GM04503 (cell line): ENCODE data around the gene URM1.

Experiments used
- DNase-seq: peaks from one replicate; pipeline ENCODE4 v3.0.0-alpha.2; 2012; ENCODE audit warnings: low read depth

URM1 gene

DNA sequence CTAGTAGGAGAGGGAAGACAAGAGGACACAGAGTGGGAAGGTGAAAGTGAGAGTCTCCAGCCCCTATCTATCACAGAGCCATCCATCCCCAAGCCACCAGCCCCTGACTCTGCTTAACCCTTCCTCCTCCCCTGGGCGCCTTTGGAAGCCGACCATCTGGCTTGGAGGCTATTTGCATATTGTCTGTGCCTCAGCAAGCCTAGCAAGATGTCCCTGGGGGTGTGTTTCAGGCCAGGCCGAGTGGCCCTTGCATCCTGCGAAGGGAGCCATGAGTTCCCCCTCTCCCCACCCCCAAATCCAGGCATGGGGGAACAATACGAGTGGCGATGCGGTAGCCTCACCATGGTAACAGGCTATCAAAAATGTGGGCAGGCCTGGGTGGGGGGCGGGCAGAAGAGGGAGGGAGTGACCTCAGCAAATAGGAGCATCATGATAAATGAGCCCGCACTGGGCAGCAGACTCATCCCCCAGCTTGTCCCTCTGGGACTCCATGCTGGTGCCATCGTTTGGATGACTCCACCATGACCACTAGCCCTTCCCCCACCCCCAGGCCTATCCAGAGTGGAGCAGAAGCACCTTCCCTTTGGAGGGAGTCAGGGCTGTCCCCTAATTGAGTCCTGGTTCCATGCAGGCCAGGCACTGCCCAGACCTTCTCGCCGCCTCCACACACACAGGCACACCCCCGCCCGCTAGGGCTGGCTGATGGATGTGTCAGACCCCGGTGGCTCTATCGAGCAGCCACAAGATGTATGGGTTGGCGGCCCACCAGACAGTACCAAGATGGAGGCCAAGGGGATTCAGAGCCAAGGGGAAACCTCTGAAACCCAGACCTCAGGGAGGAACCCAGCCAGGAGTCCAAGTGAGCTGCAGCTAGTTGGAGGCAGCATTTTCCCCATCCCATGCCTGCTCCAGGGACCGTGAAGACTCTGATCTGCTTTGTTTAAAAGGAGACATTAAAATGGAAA is 14.6 kb downstream of the URM1 start:
- DNase-seq: no peak

DNA sequence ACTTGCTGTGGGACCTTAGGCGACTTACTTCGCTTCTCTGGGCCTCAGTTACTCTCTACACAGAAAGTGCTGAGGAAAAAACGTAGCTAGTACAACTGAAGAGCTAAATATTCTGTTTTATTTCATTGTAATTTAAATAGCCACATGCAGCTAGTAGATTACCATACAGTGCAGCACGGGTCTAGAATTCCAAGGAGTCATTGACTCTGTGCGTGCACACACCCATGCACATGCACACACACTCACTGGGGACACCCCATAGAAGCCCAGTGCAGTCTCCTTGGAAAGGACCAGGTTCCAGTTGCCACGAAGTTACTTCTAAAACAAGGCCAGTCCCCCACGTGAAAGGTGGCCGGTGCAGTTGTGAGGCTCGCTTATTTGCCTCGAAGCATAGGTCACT is 17.0 kb downstream of the URM1 start:
- no peak for DNase-seq

DNA sequence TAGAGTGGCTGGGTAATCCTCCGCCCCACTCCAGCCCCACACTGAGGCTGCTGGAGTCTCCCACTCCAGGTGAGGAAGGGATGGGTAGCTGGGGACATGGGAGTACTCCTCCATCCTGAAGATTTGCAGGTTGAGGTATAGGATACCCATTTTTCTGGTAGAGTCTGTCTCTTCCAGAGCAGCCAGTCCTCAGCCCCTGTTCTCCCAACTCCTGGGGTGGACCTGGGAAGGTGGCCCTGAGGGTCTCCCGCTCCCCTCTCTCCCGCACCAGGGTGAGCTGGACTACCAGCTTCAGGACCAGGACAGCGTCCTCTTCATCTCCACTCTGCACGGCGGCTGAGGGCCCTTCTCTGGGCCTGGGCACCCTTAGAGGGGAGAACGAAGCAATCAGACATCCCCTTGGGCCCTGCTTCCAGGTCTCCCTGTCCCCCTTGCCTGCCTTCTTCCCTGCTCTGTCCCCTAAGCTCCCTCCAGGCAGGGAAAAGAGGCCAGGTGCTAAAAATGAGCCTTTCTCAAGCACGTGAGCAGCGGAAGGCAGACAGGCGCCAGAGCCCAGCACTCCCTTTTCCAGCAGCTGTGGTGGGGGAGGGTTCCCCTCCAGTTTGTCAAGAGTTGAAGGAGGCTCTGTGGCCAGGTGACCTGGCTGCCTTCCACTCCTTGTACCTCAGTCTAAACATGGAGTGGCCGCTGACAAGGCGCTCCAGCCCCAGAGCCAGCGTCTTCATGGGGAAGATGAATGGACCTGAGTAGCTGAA is 18.4 kb downstream of the URM1 start:
- no peak for DNase-seq

DNA sequence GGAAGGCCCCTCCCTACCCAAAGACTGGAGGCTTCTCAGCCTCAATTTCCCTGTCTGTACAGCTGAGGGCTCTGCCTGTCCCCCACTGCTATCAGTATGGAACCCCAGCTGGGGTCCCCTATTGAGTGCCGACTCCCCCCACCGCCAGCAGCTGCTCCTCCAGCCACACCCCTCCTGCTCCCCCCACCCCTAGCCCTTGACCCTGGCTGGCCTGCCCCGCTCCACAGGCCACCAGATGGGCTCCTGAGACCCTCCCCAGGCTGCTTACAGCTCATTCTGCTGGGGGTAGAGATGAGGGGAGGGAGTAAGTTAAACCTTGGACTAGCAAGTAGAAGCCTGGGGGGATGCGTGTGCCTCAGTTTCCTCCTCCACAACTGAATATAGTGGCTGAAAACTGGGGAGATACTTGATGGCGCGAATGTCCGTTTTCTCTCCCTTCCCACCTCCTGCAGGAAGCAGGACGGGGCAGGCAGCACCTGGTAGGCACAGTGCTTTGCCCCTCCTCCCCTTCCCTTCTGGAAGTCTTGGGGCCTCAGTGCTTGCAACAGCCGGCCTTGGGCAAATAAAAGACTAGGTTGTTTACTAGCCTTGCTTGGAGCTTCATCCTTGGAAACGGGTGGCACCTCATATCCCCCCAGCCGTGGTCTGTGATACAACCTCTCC is 19.1 kb downstream of the URM1 start:
- DNase-seq: no peak

DNA sequence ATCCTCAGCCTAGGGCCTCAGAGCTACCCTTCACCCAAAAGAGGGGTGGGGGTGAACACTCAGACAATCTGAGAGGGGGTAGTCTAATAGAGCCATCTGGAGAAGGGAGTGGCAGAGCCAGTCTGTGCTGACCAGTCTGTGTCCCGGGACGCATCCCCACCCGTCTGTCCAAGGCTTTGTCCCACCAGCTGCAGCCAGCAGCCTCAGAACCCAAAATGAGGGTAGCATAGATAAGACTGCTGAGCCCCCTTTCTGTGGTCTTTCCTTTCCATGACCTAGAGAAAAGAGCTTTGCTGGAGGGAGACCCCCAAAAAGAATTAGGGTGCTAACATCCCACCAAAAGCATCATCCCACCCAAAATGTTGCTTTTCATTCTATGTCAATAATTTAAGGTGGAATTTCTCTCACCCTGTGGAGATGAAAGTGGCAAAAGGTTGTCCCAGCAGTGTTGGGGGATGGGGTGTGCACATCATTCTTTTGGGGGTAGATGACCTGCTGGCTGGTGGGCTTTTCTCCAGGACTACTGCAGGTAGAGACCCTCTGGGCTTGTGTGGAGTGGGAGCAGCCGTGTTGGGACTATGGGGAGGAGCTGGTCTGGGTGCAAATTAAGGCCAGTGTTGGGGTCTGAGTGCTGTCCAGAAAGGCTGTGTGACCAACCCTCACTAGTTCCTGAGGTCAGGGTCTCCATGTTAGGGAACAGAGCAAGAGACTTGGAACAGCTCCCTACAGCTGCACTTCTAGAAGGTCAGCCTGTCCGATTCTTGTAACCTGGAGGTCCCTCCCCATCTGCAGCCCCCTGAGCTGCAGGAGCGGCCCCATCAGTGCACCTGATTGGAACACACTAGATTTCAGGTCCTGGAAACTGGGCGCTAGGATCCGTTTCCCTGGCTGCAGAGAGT is 19.9 kb downstream of the URM1 start:
- no peak for DNase-seq

DNA sequence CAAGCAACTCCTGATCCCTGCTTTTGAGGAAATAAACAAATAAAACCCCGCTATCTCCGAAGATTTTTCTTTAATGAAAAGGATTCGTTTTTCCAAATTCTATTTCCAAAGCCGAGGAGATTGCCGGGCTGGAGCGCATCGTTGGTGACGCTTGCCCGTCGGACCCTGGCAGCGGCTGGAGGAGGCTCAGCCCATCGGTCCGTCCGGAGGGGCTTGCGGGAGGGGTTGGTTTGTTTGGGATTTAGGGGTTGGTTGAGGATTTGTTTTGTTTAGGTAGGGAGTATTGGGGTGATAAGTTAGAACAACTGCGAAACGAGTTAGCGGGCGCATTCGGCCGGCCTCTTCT is 20.8 kb downstream of the URM1 start:
- no peak for DNase-seq

DNA sequence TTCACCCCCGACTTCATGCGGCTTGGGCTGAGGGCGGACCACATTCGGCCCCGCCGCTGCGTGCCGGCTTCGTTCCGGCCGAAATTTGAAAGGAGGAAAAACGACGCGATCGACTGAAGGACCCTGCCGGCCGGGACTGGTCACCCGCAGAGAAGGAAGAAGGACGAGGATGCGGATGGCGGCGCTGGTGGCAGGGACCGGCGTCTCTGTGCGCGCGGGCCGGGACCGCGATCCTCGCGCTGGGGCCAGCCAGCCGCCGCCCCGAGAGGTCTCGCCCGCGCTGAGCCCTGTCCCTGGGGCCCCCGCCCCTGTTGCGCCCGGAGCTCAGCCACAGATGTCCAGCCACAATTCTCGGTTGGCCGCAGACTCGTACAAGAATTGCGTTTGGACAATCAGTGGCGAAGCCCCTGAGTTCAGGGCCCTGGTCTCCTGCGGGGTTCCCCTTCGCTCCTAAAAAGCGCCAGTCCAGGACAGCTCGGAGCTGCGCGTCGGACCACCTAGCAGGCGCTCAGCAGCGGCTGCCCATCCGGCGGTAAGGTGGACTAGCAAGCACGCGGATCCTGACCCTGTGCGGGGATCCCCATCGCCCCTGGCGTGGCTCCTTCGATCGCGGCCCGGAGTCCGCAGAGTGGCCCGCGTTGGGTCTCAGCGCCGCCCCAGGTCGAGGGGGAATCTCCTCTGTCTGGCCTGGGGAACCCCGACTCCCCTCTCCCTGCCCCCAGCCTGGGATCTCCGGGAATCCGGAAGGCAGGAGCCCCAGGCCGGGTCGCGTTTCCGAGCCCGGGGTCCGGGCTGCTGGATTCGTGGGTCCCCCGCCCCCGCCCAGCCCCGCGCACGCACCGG is 21.3 kb downstream of the URM1 start:
- DNase-seq: no peak

DNA sequence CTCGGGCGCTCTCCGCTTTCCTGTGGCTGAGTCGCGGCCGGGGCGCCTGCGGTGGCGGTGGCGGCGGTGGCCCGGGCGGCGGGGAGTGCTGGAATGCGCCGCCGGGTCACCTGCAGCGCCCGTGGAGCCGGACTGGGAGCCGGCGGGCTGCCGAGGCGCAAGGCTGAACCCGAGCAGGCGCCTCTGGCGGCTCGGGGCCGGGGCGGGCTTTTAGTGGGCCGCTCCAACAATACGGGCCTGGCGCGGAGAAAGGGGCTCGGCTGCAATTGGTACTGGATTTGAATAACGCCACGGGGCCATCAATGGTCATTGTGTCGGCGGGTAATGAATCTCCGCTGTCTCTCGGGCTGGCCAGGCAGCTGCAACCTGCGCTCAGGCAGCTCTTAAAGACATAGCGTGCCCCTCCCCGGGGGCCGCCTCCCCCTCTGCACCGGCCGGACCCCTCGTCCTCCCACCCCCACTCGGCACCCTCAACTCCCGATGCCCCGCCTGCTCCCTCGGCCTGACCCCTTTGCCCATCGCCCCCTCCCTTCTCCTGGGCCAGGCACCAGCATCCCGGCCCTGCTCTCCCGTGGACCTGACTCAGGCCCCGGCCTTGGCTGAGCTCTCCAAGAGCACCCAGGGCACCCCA is 22.1 kb downstream of the URM1 start:
- no peak for DNase-seq

DNA sequence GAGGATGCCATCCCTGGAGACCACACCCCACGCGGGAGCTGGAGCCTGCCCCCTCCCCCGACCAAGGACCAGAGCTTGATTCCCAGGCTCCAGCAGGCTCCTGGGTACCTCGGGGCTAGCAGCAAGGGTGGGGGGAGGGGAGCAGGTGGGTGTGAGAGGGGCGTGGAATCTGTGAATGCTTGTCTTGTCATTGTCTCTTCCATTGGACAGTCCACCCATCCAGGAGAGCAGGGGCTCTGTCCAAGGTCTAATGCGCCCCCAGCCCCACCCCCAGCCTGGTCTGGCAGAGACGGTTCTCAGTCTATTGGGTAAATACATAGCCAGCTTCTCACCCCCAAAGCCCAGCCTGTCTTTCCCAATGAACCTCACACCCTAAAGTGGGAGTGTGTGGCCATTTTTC is 22.8 kb downstream of the URM1 start:
- DNase-seq: no peak

DNA sequence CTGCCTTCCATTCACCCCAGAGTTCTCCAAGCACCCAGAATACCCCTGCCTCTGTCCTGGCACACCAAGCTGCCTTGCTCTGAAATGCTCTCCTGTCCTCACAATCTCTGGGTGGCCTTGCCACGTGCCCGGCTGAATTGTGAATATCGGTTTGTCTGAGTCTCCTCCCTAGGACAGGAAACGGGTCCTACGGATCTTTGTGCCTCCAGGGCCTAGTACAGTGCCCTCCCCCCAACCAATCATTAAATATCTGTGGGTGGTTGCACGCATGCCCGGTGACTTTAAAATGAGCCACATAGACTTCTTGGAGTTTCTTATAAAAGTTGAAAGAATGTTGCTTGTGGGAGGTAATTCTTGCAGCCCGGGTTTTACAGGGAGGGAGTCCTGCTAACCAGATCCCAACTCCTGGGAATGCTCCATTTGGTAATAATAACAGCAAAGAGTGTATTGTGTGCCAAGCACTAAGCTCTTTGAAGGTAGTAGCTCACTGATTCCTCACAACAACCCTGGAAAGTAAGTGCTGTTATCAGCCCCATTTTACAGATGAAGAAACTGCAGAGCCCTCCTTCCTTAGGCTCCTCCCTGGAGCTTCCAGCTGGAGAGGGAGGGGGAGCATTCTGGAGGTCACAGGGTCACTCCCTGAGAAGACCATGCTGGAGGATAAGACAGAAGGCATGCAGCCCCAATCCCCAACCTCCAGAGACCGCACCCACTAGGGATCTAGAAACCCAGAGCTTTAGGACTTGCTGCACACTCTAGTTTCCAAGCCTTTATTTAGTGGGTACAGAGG is 23.4 kb downstream of the URM1 start:
- DNase-seq: no peak

DNA sequence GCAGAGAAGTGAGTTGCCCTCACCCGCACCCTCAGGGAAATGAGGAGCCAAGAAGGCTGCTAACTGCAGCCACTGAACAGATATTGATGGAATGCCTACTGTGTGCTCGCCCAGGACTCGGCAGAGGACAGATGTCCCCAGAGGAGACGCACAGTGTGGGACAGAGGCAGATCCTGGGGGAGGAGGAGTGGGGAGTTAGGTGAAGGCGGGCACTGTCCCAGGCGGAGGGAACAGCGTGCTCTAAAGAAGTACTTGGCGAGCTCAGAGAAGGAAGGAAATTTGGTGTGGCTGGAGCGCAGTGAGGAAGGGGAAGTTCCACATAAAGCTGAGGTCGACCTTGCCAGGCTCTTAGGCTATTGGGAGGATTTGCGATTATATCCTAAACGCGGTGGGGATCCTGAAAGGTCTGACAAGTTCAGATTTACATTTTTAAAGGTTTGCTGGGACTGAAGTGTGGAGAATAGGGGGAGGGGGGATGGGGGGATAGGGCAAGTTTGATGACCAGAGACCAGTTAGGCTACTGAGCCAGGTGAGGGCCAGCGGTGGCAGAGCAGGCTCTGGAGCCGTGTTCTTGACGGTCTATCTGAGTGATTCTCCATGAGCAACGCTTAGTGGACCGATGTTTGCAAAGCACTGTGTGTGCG is 25.9 kb downstream of the URM1 start:
- no peak for DNase-seq

DNA sequence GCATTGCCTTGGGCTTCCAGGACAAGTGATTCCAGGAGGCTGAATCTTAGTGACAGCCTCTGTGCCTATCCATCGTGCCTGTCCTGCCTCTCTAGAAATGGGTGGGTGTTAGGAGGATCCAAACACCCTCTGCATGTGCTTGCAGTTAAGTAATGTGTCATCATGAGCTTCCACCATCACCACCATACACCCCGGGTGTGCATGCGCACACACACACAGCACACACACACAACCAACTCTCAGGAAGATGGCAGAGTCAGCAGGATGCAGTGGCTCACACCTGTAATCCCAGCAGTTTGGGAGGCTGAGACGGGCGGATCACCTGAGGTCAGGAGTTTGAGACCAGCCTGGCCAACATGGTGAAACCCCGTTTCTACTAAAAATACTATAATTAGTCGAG is 26.7 kb downstream of the URM1 start:
- DNase-seq: no peak

DNA sequence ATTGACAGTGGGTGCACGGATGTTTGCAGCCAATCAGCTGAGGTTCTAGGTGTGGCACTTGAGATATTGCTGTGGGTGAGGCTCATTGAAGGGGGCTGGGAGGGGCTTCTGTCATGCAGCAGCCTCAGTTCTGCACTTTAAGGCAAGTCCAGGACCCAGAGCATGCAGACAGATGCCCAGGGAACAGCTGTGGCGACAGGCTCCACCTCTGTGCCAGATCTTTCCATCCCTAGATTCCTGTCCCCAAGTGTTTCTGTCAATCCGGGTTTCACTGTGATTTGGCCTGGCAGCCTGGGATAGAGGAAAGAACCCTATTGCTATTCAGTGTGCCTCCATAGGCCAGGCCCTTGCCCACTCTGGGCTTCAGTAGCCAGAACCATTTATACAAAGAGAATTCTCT is 28.7 kb downstream of the URM1 start:
- no peak for DNase-seq

DNA sequence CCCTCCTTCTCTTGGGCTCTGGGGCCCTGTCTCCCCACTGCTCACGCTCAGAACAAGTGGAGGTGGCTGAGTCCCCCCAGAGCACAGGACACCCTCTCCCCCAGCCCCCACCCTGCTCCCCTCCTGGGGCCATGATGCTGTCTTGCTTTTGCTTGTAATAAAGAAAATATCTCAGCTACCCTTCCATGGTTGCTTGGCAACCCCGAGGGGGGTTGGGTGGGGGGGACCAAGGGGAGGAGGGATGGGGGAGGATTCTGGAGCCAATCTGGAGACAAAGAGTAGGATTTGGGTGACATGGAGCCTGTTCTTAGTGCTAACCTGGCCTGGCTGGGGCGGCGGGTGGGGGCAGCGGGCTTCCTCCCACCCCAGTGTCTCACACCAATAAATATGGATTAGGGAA is 33.4 kb downstream of the URM1 start:
- DNase-seq: no peak

DNA sequence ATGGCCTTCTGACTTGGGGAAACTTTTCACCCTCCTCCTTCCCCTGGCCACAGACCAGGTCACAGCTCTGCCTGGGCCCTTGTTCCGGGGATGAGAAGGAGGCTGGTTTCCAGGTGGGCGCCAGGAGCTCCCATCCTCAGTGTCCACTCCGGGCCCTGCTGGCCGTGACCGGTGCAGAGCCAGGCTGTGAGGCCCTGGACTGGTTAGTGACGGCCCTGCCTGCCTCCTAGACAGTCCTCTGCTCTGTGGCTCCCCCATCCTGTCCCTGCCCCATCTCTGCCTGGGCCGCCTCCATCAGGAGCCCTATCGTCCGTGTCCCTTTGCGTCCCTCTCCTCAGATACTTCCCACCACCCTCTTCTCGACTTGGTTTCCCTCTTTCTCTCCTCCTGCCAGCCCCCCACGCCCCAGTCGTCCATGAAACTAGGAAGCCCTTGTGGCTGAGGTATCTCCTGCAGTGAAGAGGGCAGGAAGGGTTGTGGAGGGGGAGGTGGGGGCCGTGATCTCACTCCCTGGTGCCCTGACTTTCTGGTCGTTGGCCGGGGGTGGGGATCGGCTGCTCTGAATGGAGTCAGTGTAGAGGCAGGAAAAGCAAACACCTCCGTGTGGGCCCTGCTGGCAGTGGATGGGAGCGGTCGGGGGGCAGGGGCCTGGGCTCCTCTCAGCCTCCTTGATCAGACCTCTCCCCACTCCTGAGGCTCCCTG is 34.1 kb downstream of the URM1 start:
- no peak for DNase-seq

DNA sequence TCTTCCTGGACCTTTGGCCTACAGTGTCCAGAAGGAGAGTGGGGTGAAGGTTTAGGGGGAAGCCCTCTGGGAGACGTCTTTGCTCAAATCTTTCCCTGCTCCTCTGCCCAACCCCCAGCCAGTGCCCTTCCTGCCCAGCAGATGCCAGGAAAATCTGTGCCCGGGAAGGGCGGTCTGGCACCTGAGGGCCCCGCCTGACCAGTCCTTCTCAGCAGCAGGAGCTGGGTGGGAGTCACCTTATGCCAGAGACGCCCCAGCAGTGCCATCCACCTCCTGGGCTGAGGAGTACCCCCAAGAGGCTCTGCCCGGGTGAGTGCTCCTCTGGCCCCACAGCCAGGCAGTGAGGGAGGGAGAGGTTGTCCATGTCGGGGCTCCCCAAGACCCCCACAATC is 34.6 kb downstream of the URM1 start:
- DNase-seq: no peak

DNA sequence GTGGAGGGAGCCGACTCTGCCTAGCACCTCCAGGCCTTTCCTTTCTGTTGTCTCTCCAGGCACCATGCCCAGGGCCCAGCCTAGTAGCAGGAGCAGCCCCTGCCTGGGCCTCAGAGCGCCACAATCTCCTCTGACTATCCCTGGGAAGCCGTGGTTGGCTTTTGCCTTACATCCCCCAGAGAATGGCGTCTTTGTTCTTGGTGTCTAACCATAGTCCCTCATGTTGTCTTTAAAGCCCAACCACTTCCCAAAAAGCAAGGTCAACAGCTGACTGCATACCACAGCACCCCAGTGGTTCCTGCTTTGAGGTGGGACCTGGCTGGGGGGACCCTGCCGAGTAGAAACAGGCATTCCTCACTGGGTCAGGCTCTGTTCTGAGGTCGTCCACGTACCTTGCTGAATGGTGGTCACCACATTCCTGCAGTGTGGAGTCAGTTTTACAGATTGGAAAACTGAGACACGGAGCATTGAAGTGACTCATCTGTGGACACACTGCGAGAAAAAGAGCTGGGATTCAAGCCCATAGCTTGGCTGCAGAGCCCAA is 35.7 kb downstream of the URM1 start:
- no peak for DNase-seq

DNA sequence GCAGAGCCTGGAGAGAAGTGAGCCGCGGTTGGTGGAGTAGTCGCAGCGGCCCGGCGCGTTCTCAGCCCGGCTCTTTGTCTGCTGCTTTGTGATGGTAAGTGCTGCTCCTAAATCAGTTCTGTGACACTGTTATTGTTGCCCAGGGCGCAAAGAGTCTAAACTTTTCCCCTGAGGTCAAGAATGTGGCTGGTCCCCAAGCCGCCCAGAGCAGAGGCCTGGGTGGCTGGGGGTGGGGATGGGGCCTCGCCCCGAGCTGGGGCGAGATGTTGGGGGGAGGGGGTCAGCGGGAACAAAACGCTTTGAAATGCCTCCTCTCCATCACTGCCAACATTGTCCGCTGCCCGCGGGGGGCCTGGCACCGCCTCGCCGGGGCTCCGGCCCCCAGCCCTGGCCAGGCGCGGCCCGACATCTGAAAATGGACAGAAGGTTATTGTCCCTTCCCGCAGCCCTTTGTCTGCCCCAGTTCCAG is 37.8 kb downstream of the URM1 start:
- no peak for DNase-seq
